Memory B cell (primary cell): ENCODE measurements around the gene SLC4A5.
"Not testable (repeated sequence)": the region's sequence is repeated elsewhere in the genome, so short reads cannot be mapped to it uniquely, and the experiment has no call there.

Source experiments
- ATAC-seq: fragments of 150-1000 bp; cut with Tn5 transposase; 2 replicates; pipeline ENCODE4 v1.10.0; 2021; ENCODE audit warnings: low read depth, mild to moderate bottlenecking, moderate library complexity
- DNase-seq, 2 donors: peaks; one replicate each; pipeline ENCODE4 v3.0.0; 2022; ENCODE audit warnings: low spot score in 2 of 2
- H3K27ac Mint-ChIP-seq: one replicate; pipeline ENCODE4 v1.8.0; 2022; ENCODE audit warnings: mild to moderate bottlenecking, moderate library complexity, mixed read lengths
- H3K27me3 Mint-ChIP-seq: one replicate; pipeline ENCODE4 v1.8.0; 2022; ENCODE audit warnings: mixed read lengths
- H3K36me3 Mint-ChIP-seq: one replicate; pipeline ENCODE4 v1.8.0; 2022; ENCODE audit warnings: mild to moderate bottlenecking, mixed read lengths
- H3K4me1 Mint-ChIP-seq: one replicate; pipeline ENCODE4 v1.8.0; 2022; ENCODE audit warnings: mixed read lengths
- H3K4me3 Mint-ChIP-seq: one replicate; pipeline ENCODE4 v1.8.0; 2022; ENCODE audit warnings: mild to moderate bottlenecking, moderate library complexity, mixed read lengths
- H3K9me3 Mint-ChIP-seq: one replicate; pipeline ENCODE4 v1.8.0; 2022; ENCODE audit warnings: mixed read lengths

SLC4A5 gene

GRCh38 chr2:74345272-74345943 lies 2.2 kb upstream of the SLC4A5 start:
- Mint-ChIP-seq H3K27ac (no peak overlapping the region), H3K36me3 (peaks cover 3% of the 10 kb centered on the region), H3K4me1 (no peaks in the 10 kb centered on the region), H3K4me3 (no peak overlapping the region), H3K27me3 (no peaks in the 10 kb centered on the region), H3K9me3 (no peaks in the 10 kb centered on the region)
- no peak for ATAC-seq
- no peak for DNase-seq

GRCh38 chr2:74336227-74336626 lies 7.0 kb downstream of the SLC4A5 start:
- H3K4me1 Mint-ChIP-seq, H3K27ac Mint-ChIP-seq, ATAC-seq, H3K4me3 Mint-ChIP-seq, H3K36me3 Mint-ChIP-seq, H3K9me3 Mint-ChIP-seq, H3K27me3 Mint-ChIP-seq, DNase-seq: not testable (repeated sequence)

- H3K9me3 Mint-ChIP-seq, result no peaks in the 10 kb centered on the region
- no peak overlapping the region for H3K4me3 Mint-ChIP-seq
These were observed 8.3 kb downstream of the SLC4A5 start for GRCh38 chr2:74334931-74335333.

GRCh38 chr2:74333896-74334586 lies 9.2 kb downstream of the SLC4A5 start:
- Mint-ChIP-seq H3K36me3 (peaks cover 7% of the 10 kb centered on the region), H3K4me3 (no peak overlapping the region), H3K9me3 (no peaks in the 10 kb centered on the region), H3K27ac (no peak overlapping the region), H3K4me1 (no peaks in the 10 kb centered on the region), H3K27me3 (no peaks in the 10 kb centered on the region)
- no peak for ATAC-seq
- no peak for DNase-seq

More at GRCh38 chr2:74334931-74335333, 8.3 kb downstream of the SLC4A5 start:
- peak; percentile 81 for ATAC-seq
- no peak overlapping the region for H3K27ac Mint-ChIP-seq
- peaks cover 7% of the 10 kb centered on the region for H3K36me3 Mint-ChIP-seq
- DNase-seq, result peak; percentile 71 to 78
- no peaks in the 10 kb centered on the region for H3K4me1 Mint-ChIP-seq
- H3K27me3 Mint-ChIP-seq, result no peaks in the 10 kb centered on the region

GRCh38 chr2:74333175-74333574 lies 10.0 kb downstream of the SLC4A5 start:
- Mint-ChIP-seq H3K4me3 (no peak overlapping the region), H3K27ac (no peak overlapping the region), H3K27me3 (no peaks in the 10 kb centered on the region), H3K4me1 (no peaks in the 10 kb centered on the region), H3K36me3 (peaks cover 7% of the 10 kb centered on the region), H3K9me3 (no peaks in the 10 kb centered on the region)
- no peak for DNase-seq
- no peak for ATAC-seq

GRCh38 chr2:74332550-74333174 lies 10.6 kb downstream of the SLC4A5 start:
- no peaks in the 10 kb centered on the region for H3K4me1 Mint-ChIP-seq
- H3K27me3 Mint-ChIP-seq, result no peaks in the 10 kb centered on the region
- peaks cover 3% of the 10 kb centered on the region for H3K36me3 Mint-ChIP-seq
- no peak overlapping the region for H3K4me3 Mint-ChIP-seq
- DNase-seq (no peak), ATAC-seq (no peak)
- no peak overlapping the region for H3K27ac Mint-ChIP-seq
- no peaks in the 10 kb centered on the region for H3K9me3 Mint-ChIP-seq

GRCh38 chr2:74328573-74328972 lies 14.6 kb downstream of the SLC4A5 start:
- H3K4me1 Mint-ChIP-seq, result no peaks in the 10 kb centered on the region
- no peaks in the 10 kb centered on the region for H3K27me3 Mint-ChIP-seq
- H3K27ac Mint-ChIP-seq, result no peak overlapping the region
- ATAC-seq, result no peak
- no peak overlapping the region for H3K4me3 Mint-ChIP-seq
- H3K36me3 Mint-ChIP-seq, result peaks cover 6% of the 10 kb centered on the region
- no peak for DNase-seq
- H3K9me3 Mint-ChIP-seq, result no peaks in the 10 kb centered on the region

- DNase-seq (no peak), ATAC-seq (no peak)
- H3K9me3 Mint-ChIP-seq, result no peaks in the 10 kb centered on the region
- no peak overlapping the region for H3K4me3 Mint-ChIP-seq
- no peaks in the 10 kb centered on the region for H3K27me3 Mint-ChIP-seq
- no peak overlapping the region for H3K27ac Mint-ChIP-seq
- peaks cover 6% of the 10 kb centered on the region for H3K36me3 Mint-ChIP-seq
- no peaks in the 10 kb centered on the region for H3K4me1 Mint-ChIP-seq
These were observed 15.1 kb downstream of the SLC4A5 start for GRCh38 chr2:74328074-74328473.

- Mint-ChIP-seq H3K4me1 (no peaks in the 10 kb centered on the region), H3K36me3 (peaks cover 7% of the 10 kb centered on the region), H3K27ac (no peak overlapping the region), H3K27me3 (no peaks in the 10 kb centered on the region), H3K9me3 (no peaks in the 10 kb centered on the region), H3K4me3 (no peak overlapping the region)
- ATAC-seq, result no peak
- DNase-seq, result no peak
These were observed 15.6 kb downstream of the SLC4A5 start for GRCh38 chr2:74327627-74328026.

GRCh38 chr2:74327199-74327598 lies 16.0 kb downstream of the SLC4A5 start:
- Mint-ChIP-seq H3K9me3 (no peaks in the 10 kb centered on the region), H3K4me1 (no peaks in the 10 kb centered on the region), H3K36me3 (peaks cover 5% of the 10 kb centered on the region), H3K27ac (no peak overlapping the region), H3K27me3 (no peaks in the 10 kb centered on the region), H3K4me3 (no peak overlapping the region)
- ATAC-seq, result no peak
- DNase-seq, result no peak

GRCh38 chr2:74325815-74326214 lies 17.4 kb downstream of the SLC4A5 start:
- no peaks in the 10 kb centered on the region for H3K9me3 Mint-ChIP-seq
- H3K4me3 Mint-ChIP-seq, result no peak overlapping the region
- DNase-seq (no peak), ATAC-seq (no peak)
- H3K27me3 Mint-ChIP-seq, result no peaks in the 10 kb centered on the region
- no peak overlapping the region for H3K27ac Mint-ChIP-seq
- peaks cover 7% of the 10 kb centered on the region for H3K36me3 Mint-ChIP-seq
- no peaks in the 10 kb centered on the region for H3K4me1 Mint-ChIP-seq

GRCh38 chr2:74321737-74322136 lies 21.5 kb downstream of the SLC4A5 start:
- Mint-ChIP-seq H3K27ac (no peak overlapping the region), H3K4me3 (no peak overlapping the region), H3K4me1 (no peaks in the 10 kb centered on the region), H3K27me3 (no peaks in the 10 kb centered on the region), H3K36me3 (peaks cover 9% of the 10 kb centered on the region), H3K9me3 (no peaks in the 10 kb centered on the region)
- ATAC-seq (no peak), DNase-seq (no peak)

GRCh38 chr2:74317701-74318100 lies 25.5 kb downstream of the SLC4A5 start:
- no peak overlapping the region for H3K4me3 Mint-ChIP-seq
- no peak for ATAC-seq
- no peak for DNase-seq
- no peaks in the 10 kb centered on the region for H3K27me3 Mint-ChIP-seq
- no peaks in the 10 kb centered on the region for H3K4me1 Mint-ChIP-seq
- no peaks in the 10 kb centered on the region for H3K9me3 Mint-ChIP-seq
- peaks cover 14% of the 10 kb centered on the region for H3K36me3 Mint-ChIP-seq
- no peak overlapping the region for H3K27ac Mint-ChIP-seq

GRCh38 chr2:74316627-74317295 lies 26.5 kb downstream of the SLC4A5 start:
- Mint-ChIP-seq H3K27me3 (no peaks in the 10 kb centered on the region), H3K4me1 (no peaks in the 10 kb centered on the region), H3K9me3 (no peaks in the 10 kb centered on the region), H3K4me3 (no peak overlapping the region), H3K36me3 (peaks cover 16% of the 10 kb centered on the region), H3K27ac (no peak overlapping the region)
- DNase-seq (no peak), ATAC-seq (no peak)
